A549 (cell line): Measurements from ENCODE around the gene MMP2. TPM values are rescaled to one million over a fixed set of nuclear protein-coding genes. Genes with fewer than 3 reads are reported as not detected.

ENCODE experiments used
- ATAC-seq, 2 experiments: fragments of 200-7000 bp in 1 of 2; fragments of >200 bp in 1 of 2; cut with Nextera tagmentation in 1 of 2; cut with Tn5 transposase in 1 of 2; 3 replicates each; pipeline versions ENCODE4 v1.8.0 to v1.9.1; 2018 to 2020; ENCODE audit warnings: mild to moderate bottlenecking in 1 of 2, moderate library complexity in 1 of 2
- CTCF ChIA-PET: fragments of 300-600 bp; sonication (Branson Sonifier 250); formaldehyde crosslinking; extraction: SDS; loops from one replicate; lab custom pipeline; 2021; ENCODE audit warnings: antibody characterized with exemption, inconsistent platforms; lab: Yijun Ruan, JAX
- POLR2A ChIA-PET: fragments of 350-600 bp; formaldehyde crosslinking; extraction: SDS; loops from one replicate; lab custom pipeline; 2021; ENCODE audit warnings: antibody characterized with exemption, inconsistent platforms; lab: Yijun Ruan, JAX
- DNase-seq, 2 experiments: peaks; one replicate each; pipeline versions ENCODE4 v3.0.0 to v3.0.0-alpha.2; 2011 to 2016; ENCODE audit warnings: low read depth in 1 of 2, low spot score in 1 of 2
- FAIRE-seq: peaks from 2 replicates; lab custom pipeline; 2011; peaks lifted over from hg19 to GRCh38; lab: Jason Lieb, UNC
- H3K27ac ChIP-seq, 2 experiments: fragments of >200 bp; sonication (Bioruptor Twin); formaldehyde crosslinking; 3 replicates each; pipeline ENCODE4 v1.5.1; 2016 to 2017
- H3K4me1 ChIP-seq: fragments of >200 bp; sonication (Bioruptor Twin); formaldehyde crosslinking; 3 replicates; pipeline ENCODE4 v1.6.1; 2016
- H3K4me2 ChIP-seq: fragments of >200 bp; sonication (Bioruptor Twin); formaldehyde crosslinking; 3 replicates; pipeline ENCODE4 v1.6.1; 2016
- H3K4me3 ChIP-seq: fragments of >200 bp; sonication (Bioruptor Twin); formaldehyde crosslinking; 3 replicates; pipeline ENCODE4 v1.5.1; 2016
- H3K9me3 ChIP-seq: fragments of >200 bp; sonication (Bioruptor Twin); formaldehyde crosslinking; 3 replicates; pipeline ENCODE4 v1.6.1; 2016
- CBX8 ChIP-seq: fragments of 200-600 bp; sonication (generic); IDR thresholded peaks from 2 replicates; pipeline ENCODE4 v1.6.1; 2016
- CEBPB ChIP-seq, 2 experiments: fragments of >200 bp in 1 of 2; sonication (Bioruptor Twin) in 1 of 2; formaldehyde crosslinking in 1 of 2; IDR thresholded peaks; 2 replicates each; pipeline ENCODE4 v1.6.1; 2012 to 2016
- FOSB ChIP-seq: fragments of 250-450 bp; sonication (Bioruptor Pico); IDR thresholded peaks from 2 replicates; pipeline ENCODE4 v1.5.0; 2020; ENCODE audit warnings: mild to moderate bottlenecking, moderate library complexity
- FOXS1 ChIP-seq: fragments of 250-450 bp; sonication (Bioruptor Pico); IDR thresholded peaks from 2 replicates; pipeline ENCODE4 v1.5.0; 2020; ENCODE audit warnings: mild to moderate bottlenecking, moderate library complexity
- GATA3 ChIP-seq: IDR thresholded peaks from 2 replicates; pipeline ENCODE4 v1.6.1; 2012; ENCODE audit warnings: borderline replicate concordance
- HEYL ChIP-seq: fragments of 250-450 bp; sonication (Bioruptor Pico); IDR thresholded peaks from 2 replicates; pipeline ENCODE4 v1.8.0; 2021; ENCODE audit warnings: mild to moderate bottlenecking, moderate library complexity
- HOXB5 ChIP-seq: fragments of 250-450 bp; sonication (Bioruptor Pico); IDR thresholded peaks from 2 replicates; pipeline ENCODE4 v1.5.0; 2020; ENCODE audit warnings: mild to moderate bottlenecking, moderate library complexity
- JUN ChIP-seq, 2 experiments: fragments of >200 bp; sonication (Bioruptor Twin); formaldehyde crosslinking; IDR thresholded peaks; 2 replicates in 1 of 2; 3 replicates in 1 of 2; pipeline ENCODE4 v1.6.1; 2016 to 2017
- MAZ ChIP-seq: fragments of 150-350 bp; IDR thresholded peaks from 2 replicates; pipeline ENCODE4 v1.6.1; 2014; ENCODE audit warnings: antibody characterized with exemption, low read depth, low read length, borderline replicate concordance
- MYC ChIP-seq: IDR thresholded peaks from 2 replicates; pipeline ENCODE4 v1.6.1; 2012; ENCODE audit warnings: mild to moderate bottlenecking, inconsistent platforms, low read length, improper control_type of control experiment, borderline replicate concordance
- NR3C1 ChIP-seq: fragments of >200 bp; sonication (Bioruptor Twin); formaldehyde crosslinking; IDR thresholded peaks from 3 replicates; pipeline ENCODE4 v1.6.1; 2017
- PHF8 ChIP-seq: fragments of 200-600 bp; sonication (generic); IDR thresholded peaks from 2 replicates; pipeline ENCODE4 v1.6.1; 2016; ENCODE audit warnings: low read depth, mild to moderate bottlenecking, antibody characterized with exemption, moderate library complexity, borderline replicate concordance
- RAD21 ChIP-seq, 2 experiments: fragments of >200 bp in 1 of 2; sonication (Bioruptor Twin) in 1 of 2; formaldehyde crosslinking in 1 of 2; IDR thresholded peaks in 1 of 2; conservative IDR thresholded peaks in 1 of 2; 2 replicates in 1 of 2; 3 replicates in 1 of 2; pipeline ENCODE4 v1.6.1; 2012 to 2018; ENCODE audit warnings: inconsistent platforms in 1 of 2
- RARB ChIP-seq: fragments of 250-450 bp; sonication (Bioruptor Pico); IDR thresholded peaks from 2 replicates; pipeline ENCODE4 v1.8.0; 2021; ENCODE audit warnings: mild to moderate bottlenecking, moderate library complexity
- RNF2 ChIP-seq: fragments of 200-600 bp; sonication (generic); IDR thresholded peaks from 2 replicates; pipeline ENCODE4 v1.6.1; 2016; ENCODE audit warnings: low read depth, mild to moderate bottlenecking, antibody characterized with exemption, moderate library complexity, borderline replicate concordance
- ZC3H11A ChIP-seq: fragments of 450-650 bp; IDR thresholded peaks from 2 replicates; pipeline ENCODE4 v1.6.1; 2014; ENCODE audit warnings: antibody characterized with exemption, mild to moderate bottlenecking
- ZFP36 ChIP-seq: fragments of 450-650 bp; IDR thresholded peaks from 2 replicates; pipeline ENCODE4 v1.6.1; 2014; ENCODE audit warnings: borderline replicate concordance; ENCODE audit not compliant: partially characterized antibody
- WGBS: methylation state at CpG from one replicate; pipeline ENCODE4 v1.1.6; 2017; ENCODE audit errors: missing lambda C conversion rate; 5-methylcytosine and 5-hydroxymethylcytosine counted together
- polyA plus RNA-seq, 4 experiments: library from polyadenylated mRNA; depleted of rRNA in 3 of 4; stranded (reverse); fragments of >200 nt; fragmentation: RNase III in 1 of 4; extraction: RNeasy Plus Mini Kit Qiagen cat#74134 plus additional on column Dnase treatment in 1 of 4; gene quantifications; 2 replicates in 3 of 4; 3 replicates in 1 of 4; pipeline ENCODE4 v1.2.3, GENCODE V29; 2011 to 2017
- TF ChIP-seq, protein P1 (sequence below): fragments of >200 bp; sonication (Bioruptor Twin); formaldehyde crosslinking; IDR thresholded peaks from 2 replicates; pipeline ENCODE4 v1.6.1; 2016
- TF ChIP-seq, protein P2 (sequence below): fragments of >200 bp; sonication (Bioruptor Twin); formaldehyde crosslinking; IDR thresholded peaks from 3 replicates; pipeline ENCODE4 v1.6.1; 2016
- TF ChIP-seq, protein P3 (sequence below): fragments of >200 bp; sonication (Bioruptor Twin); formaldehyde crosslinking; IDR thresholded peaks from 3 replicates; pipeline ENCODE4 v1.5.1; 2016

The MMP2 gene
- polyA plus RNA-seq, 2 of the 4 experiments (the other 2 are of a cell fraction), result 11.5 to 11.8 TPM

DNA sequence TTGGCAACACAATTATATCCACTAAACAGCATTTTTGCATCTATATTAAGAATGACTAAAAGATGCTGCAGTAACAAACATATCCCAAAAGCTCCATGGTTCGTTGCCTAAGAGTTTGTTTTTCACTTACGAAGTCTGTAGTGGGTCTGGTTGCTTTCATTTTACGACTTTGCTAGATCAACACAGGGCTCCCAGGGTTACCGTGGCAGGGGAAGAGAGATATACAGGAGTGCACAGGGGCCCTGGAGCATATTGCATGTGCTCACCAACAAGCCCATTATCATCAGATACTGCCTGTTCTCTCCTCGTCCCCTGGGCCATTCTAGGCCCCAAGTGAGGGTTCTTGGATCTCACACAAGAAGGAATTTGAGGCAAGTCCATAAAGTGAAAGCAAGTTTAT, 3.1 kb upstream of the MMP2 start:
- 56% methylated on average over 5 of the region's 5 CpGs for WGBS
- ATAC-seq (no peak), FAIRE-seq (no peak), DNase-seq (no peak)
- no peaks in the 10 kb centered on the region for H3K9me3 ChIP-seq
- ChIA-PET CTCF (interaction anchor here (0.6 to 5.3 kb wide), 4 partner anchors 11 to 228 kb away, joined by 3 to 55 read pairs (median 6); no protein-coding TSS in a partner anchor), POLR2A (no interaction called here)
- no peak overlapping the region for H3K4me2 ChIP-seq
- H3K4me1 ChIP-seq, result peaks cover 24% of the 10 kb centered on the region
- H3K4me3 ChIP-seq, result no peak overlapping the region
- H3K27ac ChIP-seq, result no peak overlapping the region
- TF ChIP-seq CEBPB (IDR thresholded peaks at IDR 0.05) (no peak), MAZ (no peak), HOXB5 (CRISPR knock-in tag) (no peak), RNF2 (no peak), FOSB (CRISPR knock-in tag) (no peak), ZC3H11A (no peak), NR3C1 (no peak)
- TF ChIP-seq, all 56 proteins: peak for 0

DNA sequence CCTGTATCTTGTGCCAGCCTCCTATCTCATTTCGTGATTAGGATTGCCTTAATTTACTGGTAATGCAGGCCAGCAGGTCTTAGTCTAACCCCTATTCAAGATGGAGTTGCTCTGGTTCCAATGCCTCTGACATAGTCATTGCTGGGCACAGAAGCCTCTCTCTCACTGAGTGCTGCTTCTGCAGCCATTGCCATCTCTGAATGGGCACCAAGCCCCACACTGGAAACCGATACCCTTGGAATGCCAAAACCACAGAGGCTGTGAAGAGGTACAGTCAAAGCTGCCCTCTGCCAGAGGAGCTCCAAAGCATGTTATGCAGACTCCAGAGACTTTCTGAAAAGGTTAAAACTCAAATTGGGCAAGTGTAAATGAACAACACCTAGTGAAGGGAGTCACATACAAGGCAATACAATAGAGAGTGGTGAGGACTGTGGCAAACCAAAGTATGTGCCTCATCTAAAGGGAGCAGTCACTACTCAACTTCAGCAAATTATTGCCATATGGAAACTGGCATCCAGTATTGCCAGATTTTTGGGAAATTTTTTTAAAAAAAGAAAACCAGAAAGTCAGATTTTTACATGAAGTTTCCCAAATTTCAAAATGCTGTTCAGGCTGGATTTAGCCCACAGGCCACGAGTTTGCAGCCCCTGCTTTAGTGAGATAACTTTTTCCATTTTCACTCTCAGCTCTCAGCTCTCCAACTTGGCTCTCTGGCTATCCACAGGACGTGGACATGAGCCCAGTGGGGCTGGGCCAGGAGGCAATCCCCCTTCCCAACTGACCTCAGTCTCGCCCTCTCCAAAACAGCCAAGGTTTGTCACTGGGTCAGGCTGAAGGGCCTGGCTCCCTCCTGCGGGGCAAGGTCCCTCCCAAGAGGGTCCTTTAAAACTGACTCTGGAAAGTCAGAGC, 2.1 kb upstream of the MMP2 start:
- H3K4me3 ChIP-seq, result no peak overlapping the region
- no peak for TF ChIP-seq PHF8
- TF ChIP-seq CBX8, result no peak
- no peak for TF ChIP-seq GATA3
- TF ChIP-seq CEBPB (IDR thresholded peaks at IDR 0.05), result no peak
- no peak for TF ChIP-seq FOXS1
- TF ChIP-seq JUN (IDR thresholded peaks at IDR 0.05), result no peak
- no peak for TF ChIP-seq HEYL (CRISPR knock-in tag)
- TF ChIP-seq, protein P1, sequence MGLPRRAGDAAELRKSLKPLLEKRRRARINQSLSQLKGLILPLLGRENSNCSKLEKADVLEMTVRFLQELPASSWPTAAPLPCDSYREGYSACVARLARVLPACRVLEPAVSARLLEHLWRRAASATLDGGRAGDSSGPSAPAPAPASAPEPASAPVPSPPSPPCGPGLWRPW, result no peak
- TF ChIP-seq, protein P2, sequence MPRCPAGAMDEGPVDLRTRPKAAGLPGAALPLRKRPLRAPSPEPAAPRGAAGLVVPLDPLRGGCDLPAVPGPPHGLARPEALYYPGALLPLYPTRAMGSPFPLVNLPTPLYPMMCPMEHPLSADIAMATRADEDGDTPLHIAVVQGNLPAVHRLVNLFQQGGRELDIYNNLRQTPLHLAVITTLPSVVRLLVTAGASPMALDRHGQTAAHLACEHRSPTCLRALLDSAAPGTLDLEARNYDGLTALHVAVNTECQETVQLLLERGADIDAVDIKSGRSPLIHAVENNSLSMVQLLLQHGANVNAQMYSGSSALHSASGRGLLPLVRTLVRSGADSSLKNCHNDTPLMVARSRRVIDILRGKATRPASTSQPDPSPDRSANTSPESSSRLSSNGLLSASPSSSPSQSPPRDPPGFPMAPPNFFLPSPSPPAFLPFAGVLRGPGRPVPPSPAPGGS, result no peak
- TF ChIP-seq, protein P3, sequence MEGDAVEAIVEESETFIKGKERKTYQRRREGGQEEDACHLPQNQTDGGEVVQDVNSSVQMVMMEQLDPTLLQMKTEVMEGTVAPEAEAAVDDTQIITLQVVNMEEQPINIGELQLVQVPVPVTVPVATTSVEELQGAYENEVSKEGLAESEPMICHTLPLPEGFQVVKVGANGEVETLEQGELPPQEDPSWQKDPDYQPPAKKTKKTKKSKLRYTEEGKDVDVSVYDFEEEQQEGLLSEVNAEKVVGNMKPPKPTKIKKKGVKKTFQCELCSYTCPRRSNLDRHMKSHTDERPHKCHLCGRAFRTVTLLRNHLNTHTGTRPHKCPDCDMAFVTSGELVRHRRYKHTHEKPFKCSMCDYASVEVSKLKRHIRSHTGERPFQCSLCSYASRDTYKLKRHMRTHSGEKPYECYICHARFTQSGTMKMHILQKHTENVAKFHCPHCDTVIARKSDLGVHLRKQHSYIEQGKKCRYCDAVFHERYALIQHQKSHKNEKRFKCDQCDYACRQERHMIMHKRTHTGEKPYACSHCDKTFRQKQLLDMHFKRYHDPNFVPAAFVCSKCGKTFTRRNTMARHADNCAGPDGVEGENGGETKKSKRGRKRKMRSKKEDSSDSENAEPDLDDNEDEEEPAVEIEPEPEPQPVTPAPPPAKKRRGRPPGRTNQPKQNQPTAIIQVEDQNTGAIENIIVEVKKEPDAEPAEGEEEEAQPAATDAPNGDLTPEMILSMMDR, result no peak
- TF ChIP-seq MYC, result no peak
- TF ChIP-seq RAD21 (conservative IDR thresholded peaks at IDR 0.05 in 1 of 2, IDR thresholded peaks at IDR 0.05 in 1 of 2), result no peak
- H3K4me1 ChIP-seq, result peaks cover 14% of the 10 kb centered on the region
- no peaks in the 10 kb centered on the region for H3K9me3 ChIP-seq
- peak overlapping the region in 1 of 2 experiments; percentile 36; a peak in 1 of 6 replicates for H3K27ac ChIP-seq
- POLR2A ChIA-PET, result no interaction called here
- 55% methylated on average over 6 of the region's 6 CpGs for whole genome bisulfite sequencing
- ATAC-seq (no peak), DNase-seq (no peak), FAIRE-seq (no peak)
- H3K4me2 ChIP-seq, result no peak overlapping the region
- CTCF ChIA-PET, result interaction anchor here (0.6 to 5.3 kb wide), 5 partner anchors 10 to 227 kb away, joined by 3 to 55 read pairs (median 6); no protein-coding TSS in a partner anchor

DNA sequence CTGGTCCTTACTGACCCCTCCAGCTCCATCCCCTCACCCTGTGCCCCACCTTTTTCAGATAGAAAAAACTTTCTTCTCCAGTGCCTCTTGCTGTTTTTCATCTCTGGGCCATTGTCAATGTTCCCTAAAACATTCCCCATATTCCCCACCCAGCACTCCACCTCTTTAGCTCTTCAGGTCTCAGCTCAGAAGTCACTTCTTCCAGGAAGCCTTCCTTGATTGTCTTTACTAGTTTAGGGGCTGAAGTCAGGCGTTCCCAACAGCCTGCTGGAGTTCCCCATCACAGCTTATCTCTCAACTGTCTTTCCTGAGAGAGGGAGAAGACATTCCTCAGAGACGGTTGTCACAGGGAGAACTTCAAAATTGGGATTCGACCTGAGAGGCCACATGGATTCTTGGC, 1.3 kb upstream of the MMP2 start:
- Histone ChIP-seq H3K27ac (0 out of 6 replicates have a peak overlapping the region, but pooled peaks of 1 of the 2 experiments have one; percentile 36), H3K4me2 (no peak overlapping the region), H3K9me3 (no peaks in the 10 kb centered on the region), H3K4me3 (no peak overlapping the region), H3K4me1 (peaks cover 5% of the 10 kb centered on the region)
- FAIRE-seq, result no peak
- WGBS, result 80% methylated on average over 3 of the region's 3 CpGs
- DNase-seq, result no peak
- CTCF ChIA-PET, result interaction anchor here (1.4 to 5.3 kb wide), 2 partner anchors 9 to 13 kb away, joined by 3 to 55 read pairs; no protein-coding TSS in a partner anchor
- ATAC-seq, result no peak
- TF ChIP-seq ZFP36, result peak; percentile 45
- TF ChIP-seq NR3C1, result no peak
- TF ChIP-seq RARB (CRISPR knock-in tag), result no peak
- TF ChIP-seq, all 56 proteins: peak for 1
- POLR2A ChIA-PET, result no interaction called here
